H1 (cell line): ENCODE measurements around the gene ELFN1. TPM values are rescaled to one million over a fixed set of nuclear protein-coding genes. Genes with fewer than 3 reads are reported as not detected.
"Not testable (repeated sequence)": the region's sequence is repeated elsewhere in the genome, so short reads cannot be mapped to it uniquely, and the experiment has no call there.

Experiments
- CTCF ChIA-PET: fragments of 300-600 bp; sonication (Branson Sonifier 250); formaldehyde crosslinking; loops from one replicate; lab custom pipeline; 2021; ENCODE audit not compliant: partially characterized antibody; lab: Charles Lee
- POLR2A ChIA-PET: fragments of 300-600 bp; sonication (Branson Sonifier 250); formaldehyde crosslinking; loops from one replicate; lab custom pipeline; 2021; ENCODE audit warnings: inconsistent platforms; ENCODE audit not compliant: partially characterized antibody; lab: Charles Lee
- DNase-seq, 2 experiments: peaks; one replicate each; pipeline versions ENCODE4 v3.0.0 to v3.0.0-alpha.2; 2010 to 2022; ENCODE audit warnings: low spot score in 2 of 2, low read depth in 1 of 2, mixed read lengths in 1 of 2
- FAIRE-seq: peaks from 2 replicates; lab custom pipeline; 2011; peaks lifted over from hg19 to GRCh38; lab: Jason Lieb, UNC
- H2AFZ ChIP-seq: 2 replicates; pipeline ENCODE4 v1.8.1; 2012; ENCODE audit warnings: low read length, inconsistent platforms
- H2AK5ac ChIP-seq: 2 replicates; pipeline ENCODE4 v1.6.1; 2013; ENCODE audit warnings: low read depth, low read length
- H2BK120ac ChIP-seq: replicated peaks from 2 replicates; pipeline ENCODE3; 2013; ENCODE audit warnings: low read depth, low read length, inconsistent platforms
- H2BK12ac ChIP-seq: 2 replicates; pipeline ENCODE4 v1.6.1; 2013; ENCODE audit warnings: low read depth, low read length
- H2BK15ac ChIP-seq: 2 replicates; pipeline ENCODE4 v1.6.1; 2013; ENCODE audit warnings: low read length
- H2BK20ac ChIP-seq: 2 replicates; pipeline ENCODE4 v1.6.1; 2013; ENCODE audit warnings: low read length
- H2BK5ac ChIP-seq: 2 replicates; pipeline ENCODE4 v1.6.1; 2013; ENCODE audit warnings: low read depth, low read length
- H3K14ac ChIP-seq: 2 replicates; pipeline ENCODE4 v1.6.1; 2013; ENCODE audit warnings: inconsistent platforms; ENCODE audit not compliant: insufficient read length
- H3K18ac ChIP-seq: 2 replicates; pipeline ENCODE4 v1.6.1; 2013; ENCODE audit warnings: low read length; ENCODE audit errors: extremely low read depth
- H3K23ac ChIP-seq: 2 replicates; pipeline ENCODE4 v1.6.1; 2013; ENCODE audit warnings: inconsistent platforms; ENCODE audit not compliant: insufficient read length
- H3K23me2 ChIP-seq: 2 replicates; pipeline ENCODE4 v1.6.1; 2013; ENCODE audit warnings: low read depth, low read length
- H3K27ac ChIP-seq: 2 replicates; pipeline ENCODE4 v1.6.1; 2011; ENCODE audit warnings: low read depth, low read length, inconsistent platforms
- H3K27me3 ChIP-seq, 4 experiments: replicated peaks in 1 of 4; 1 replicate in 1 of 4; 2 replicates in 3 of 4; pipeline versions ENCODE4 v1.6.1 to v1.8.1; 2011 to 2013; ENCODE audit warnings: low read length in 3 of 4, mild to moderate bottlenecking in 3 of 4, inconsistent platforms in 2 of 4, mixed read lengths in 2 of 4, moderate library complexity in 1 of 4; ENCODE audit not compliant: control insufficient read depth in 3 of 4, insufficient read depth in 3 of 4; ENCODE audit errors: extremely low read depth in 1 of 4
- H3K36me3 ChIP-seq, 4 experiments: 2 replicates each; pipeline versions ENCODE4 v1.6.1 to v1.8.1; 2011 to 2013; ENCODE audit warnings: mild to moderate bottlenecking in 4 of 4, low read length in 3 of 4, moderate library complexity in 2 of 4, control low read depth in 1 of 4, inconsistent platforms in 1 of 4; ENCODE audit not compliant: insufficient read depth in 4 of 4, control insufficient read depth in 2 of 4
- H3K4ac ChIP-seq: replicated peaks from 2 replicates; pipeline ENCODE3; 2013; ENCODE audit warnings: low read length, low read depth, mixed read lengths, inconsistent platforms; ENCODE audit not compliant: insufficient read length
- H3K4me1 ChIP-seq, 4 experiments: replicated peaks in 1 of 4; 1 replicate in 1 of 4; 2 replicates in 3 of 4; pipeline versions ENCODE4 v1.6.1 to v1.8.1; 2011 to 2013; ENCODE audit warnings: low read length in 3 of 4, inconsistent platforms in 2 of 4, mixed read lengths in 1 of 4; ENCODE audit not compliant: insufficient read depth in 4 of 4, control insufficient read depth in 3 of 4
- H3K4me2 ChIP-seq, 2 experiments: 2 replicates each; pipeline versions ENCODE4 v1.6.1 to v1.8.1; 2011 to 2013; ENCODE audit warnings: low read depth in 2 of 2, low read length in 2 of 2, control low read depth in 1 of 2, inconsistent platforms in 1 of 2, mild to moderate bottlenecking in 1 of 2; ENCODE audit not compliant: insufficient read depth in 1 of 2
- H3K4me3 ChIP-seq, 4 experiments: fragments of 200-600, 300-600 bp in 1 of 4; sonication (generic), shearing (Covaris generic), sonication (Bioruptor Twin) in 1 of 4; 2 replicates each; pipeline versions ENCODE4 v1.5.1 to v1.8.1; 2011 to 2016; ENCODE audit warnings: low read length in 4 of 4, low read depth in 3 of 4, control low read depth in 2 of 4, inconsistent platforms in 2 of 4, mild to moderate bottlenecking in 2 of 4, mixed read lengths in 1 of 4, moderate library complexity in 1 of 4; ENCODE audit not compliant: insufficient read depth in 2 of 4; ENCODE audit errors: extremely low read depth in 1 of 4
- H3K56ac ChIP-seq: replicated peaks from 2 replicates; pipeline ENCODE3; 2013; ENCODE audit warnings: low read depth, mild to moderate bottlenecking, mixed read lengths, low read length, inconsistent platforms; ENCODE audit not compliant: insufficient read length
- H3K79me1 ChIP-seq: 2 replicates; pipeline ENCODE4 v1.6.1; 2013; ENCODE audit warnings: low read depth, low read length, control low read depth
- H3K79me2 ChIP-seq, 2 experiments: 2 replicates each; pipeline versions ENCODE4 v1.6.1 to v1.8.1; 2012 to 2013; ENCODE audit warnings: low read length in 2 of 2, mild to moderate bottlenecking in 2 of 2, inconsistent platforms in 1 of 2; ENCODE audit not compliant: insufficient read depth in 2 of 2, control insufficient read depth in 1 of 2
- H3K9ac ChIP-seq, 4 experiments: replicated peaks in 1 of 4; 1 replicate in 1 of 4; 2 replicates in 3 of 4; pipeline versions ENCODE4 v1.6.1 to v1.8.1; 2011 to 2013; ENCODE audit warnings: low read depth in 3 of 4, low read length in 3 of 4, control low read depth in 2 of 4, mild to moderate bottlenecking in 2 of 4, moderate library complexity in 2 of 4, inconsistent platforms in 1 of 4; ENCODE audit errors: extremely low read depth in 1 of 4
- H3K9me3 ChIP-seq, 2 experiments: 2 replicates each; pipeline versions ENCODE4 v1.6.1 to v1.8.1; 2012 to 2013; ENCODE audit warnings: mild to moderate bottlenecking in 2 of 2, moderate library complexity in 2 of 2, control low read depth in 1 of 2, inconsistent platforms in 1 of 2, low read depth in 1 of 2, low read length in 1 of 2, mixed read lengths in 1 of 2; ENCODE audit not compliant: insufficient read depth in 2 of 2
- H4K20me1 ChIP-seq, 2 experiments: replicated peaks in 1 of 2; 2 replicates each; pipeline versions ENCODE3 to v1.8.1; 2011 to 2013; ENCODE audit warnings: inconsistent platforms in 2 of 2, low read length in 2 of 2, mild to moderate bottlenecking in 1 of 2; ENCODE audit not compliant: insufficient read depth in 2 of 2, control insufficient read depth in 1 of 2
- H4K5ac ChIP-seq: 2 replicates; pipeline ENCODE4 v1.6.1; 2013; ENCODE audit warnings: low read length, low read depth, mixed read lengths, inconsistent platforms; ENCODE audit not compliant: insufficient read length
- H4K8ac ChIP-seq: 2 replicates; pipeline ENCODE4 v1.8.0; 2013; ENCODE audit warnings: mild to moderate bottlenecking, moderate library complexity, low read length, inconsistent platforms; ENCODE audit not compliant: insufficient read depth; ENCODE audit errors: extremely low read depth
- H4K91ac ChIP-seq: replicated peaks from 2 replicates; pipeline ENCODE3; 2013; ENCODE audit warnings: low read length, mixed read lengths, inconsistent platforms; ENCODE audit not compliant: insufficient read length
- E2F6 ChIP-seq: IDR thresholded peaks from 2 replicates; pipeline ENCODE4 v1.6.1; 2012; ENCODE audit warnings: inconsistent platforms
- WGBS, 2 experiments: shearing (Covaris generic) in 1 of 2; methylation state at CpG; one replicate each; pipeline versions ENCODE4 v1.1.6 to v1.1.7; 2013 to 2015; ENCODE audit warnings: low lambda C conversion rate in 2 of 2, mixed read lengths in 2 of 2, inconsistent platforms in 1 of 2, low coverage in 1 of 2, missing lambda C conversion rate in 1 of 2; ENCODE audit not compliant: insufficient replicate concordance in 2 of 2, insufficient coverage in 1 of 2, insufficient read length in 1 of 2; ENCODE audit errors: extremely low coverage in 1 of 2, missing lambda C conversion rate in 1 of 2; 5-methylcytosine and 5-hydroxymethylcytosine counted together
- polyA plus RNA-seq, 7 experiments: library from polyadenylated mRNA; depleted of rRNA in 3 of 7; stranded (reverse) in 5 of 7; unstranded in 2 of 7; fragments of >200 nt in 5 of 7; fragments of 200-250 nt in 2 of 7; gene quantifications; 1 replicate in 5 of 7; 2 replicates in 1 of 7; 4 replicates in 1 of 7; pipeline versions ENCODE4 v1.2.1 to v1.2.3, GENCODE V29; 2011 to 2013; ENCODE audit warnings: missing spikeins in 2 of 7, mixed read lengths in 2 of 7
- total RNA-seq: library from RNA; stranded (reverse); fragmentation: NEBNext Ultra II Directional; extraction: Animal tissue kit (Norgen Biotek cat#: 25700); gene quantifications from 2 replicates; pipeline ENCODE4 v1.2.1, GENCODE V29; 2021

Gene ELFN1
- total and polyA plus RNA-seq, 2 of the 8 experiments (the other 6 are each of a cell fraction or from before 2014, with no cell fraction given), result 2.0 to 4.5 TPM

- POLR2A ChIA-PET, H3K4me3 ChIP-seq, FAIRE-seq, H3K23ac ChIP-seq, H2BK15ac ChIP-seq, H2AFZ ChIP-seq, H3K23me2 ChIP-seq, H3K56ac ChIP-seq, H2AK5ac ChIP-seq, H3K79me2 ChIP-seq, H3K36me3 ChIP-seq, H3K27ac ChIP-seq, H3K9ac ChIP-seq, H4K8ac ChIP-seq, H2BK12ac ChIP-seq, H2BK5ac ChIP-seq, H4K5ac ChIP-seq, H2BK20ac ChIP-seq, H3K27me3 ChIP-seq, H3K14ac ChIP-seq, H3K4ac ChIP-seq, H3K9me3 ChIP-seq, H4K91ac ChIP-seq, H2BK120ac ChIP-seq, H3K79me1 ChIP-seq, H3K18ac ChIP-seq, H4K20me1 ChIP-seq: not testable (repeated sequence)
- WGBS, 2 experiments, result 51% methylated on average over 2 of the region's 13 CpGs; no CpG with 5 or more reads in 1 of the 2 experiments
- peak in 1 of 2 experiments; percentile 76 for DNase-seq
- H3K4me2 ChIP-seq, result peak overlapping the region in 1 of 2 experiments; percentile 17; a peak in 1 of 4 replicates
- TF ChIP-seq E2F6, result peak; percentile 37; the same call in 1 of the 2 replicates
- CTCF ChIA-PET, result interaction anchor here (0.8 kb wide), 1 partner anchor 9 kb away, joined by 3 read pairs; no protein-coding TSS in a partner anchor
- H3K4me1 ChIP-seq, result peaks cover 0 to 29% (median 19%) of the 10 kb centered on the region in 4 experiments; a peak in 6 of 7 replicates
These were observed 49.2 kb downstream of the ELFN1 start for GRCh38 chr7:1719256-1719655.
